Nephron (organoid): ENCODE data around the gene MMP11.
A peak's percentile ranks its signal among the peaks of the same experiment; 100 is the strongest.

Experiments used
- H3K27ac Mint-ChIP-seq, 3 experiments: 2 replicates each; pipeline ENCODE4 v1.8.0; 2020; ENCODE audit warnings: mixed read lengths in 3 of 3, mild to moderate bottlenecking in 2 of 3, moderate library complexity in 1 of 3
- H3K27me3 Mint-ChIP-seq: 2 replicates; pipeline ENCODE4 v1.8.0; 2021; ENCODE audit warnings: low read depth, mild to moderate bottlenecking, moderate library complexity, mixed read lengths
- H3K36me3 Mint-ChIP-seq: 2 replicates; pipeline ENCODE4 v1.8.0; 2020; ENCODE audit warnings: low read depth, mixed read lengths
- H3K4me1 Mint-ChIP-seq: 2 replicates; pipeline ENCODE4 v1.8.0; 2020; ENCODE audit warnings: mixed read lengths
- H3K4me3 Mint-ChIP-seq, 3 experiments: 2 replicates each; pipeline ENCODE4 v1.8.0; 2020; ENCODE audit warnings: mild to moderate bottlenecking in 3 of 3, mixed read lengths in 3 of 3, moderate library complexity in 2 of 3
- H3K9me3 Mint-ChIP-seq: 2 replicates; pipeline ENCODE4 v1.8.0; 2020; ENCODE audit warnings: mixed read lengths
- CTCF ChIP-seq, 3 experiments: fragments of 200-600 bp; sonication (generic); IDR thresholded peaks; one replicate each; pipeline ENCODE4 v1.5.0; 2021; ENCODE audit warnings: antibody characterized with exemption in 3 of 3; ENCODE audit not compliant: unreplicated experiment in 3 of 3

The MMP11 gene

GRCh38 chr22:23767673-23768548, 4.7 kb upstream of the MMP11 start, which contains the start of gene CHCHD10:
TSS of gene CHCHD10 (minus strand) at chr22:23767972. CDS start at chr22:23767874, 98 bp downstream.
- peak within 1 kb of the TSS; percentile 90 to 91 (median 90) for H3K4me3 Mint-ChIP-seq
- no peaks in the 10 kb centered on the region for H3K36me3 Mint-ChIP-seq
- H3K27me3 Mint-ChIP-seq: no peaks in the 10 kb centered on the region
- TF ChIP-seq CTCF (IDR thresholded peaks at IDR 0.05; ENCODE audit: unreplicated experiment in 3 of 3): peak; percentile 85 to 92 (median 88)
- peak within 1 kb of the TSS; percentile 23 to 93 (median 76) for H3K27ac Mint-ChIP-seq
- H3K9me3 Mint-ChIP-seq: no peaks in the 10 kb centered on the region
- peaks cover 28% of the 10 kb centered on the region for H3K4me1 Mint-ChIP-seq

- peaks cover 31% of the 10 kb centered on the region for H3K4me1 Mint-ChIP-seq
- no peaks in the 10 kb centered on the region for H3K36me3 Mint-ChIP-seq
- no peaks in the 10 kb centered on the region for H3K9me3 Mint-ChIP-seq
- no peaks in the 10 kb centered on the region for H3K27me3 Mint-ChIP-seq
- no peak for TF ChIP-seq CTCF (IDR thresholded peaks at IDR 0.05; ENCODE audit: unreplicated experiment in 3 of 3)
- H3K27ac Mint-ChIP-seq: peak overlapping the region in 1 of 3 experiments; percentile 19
- H3K4me3 Mint-ChIP-seq: peak overlapping the region; percentile 90 to 91 (median 90)
Measured at GRCh38 chr22:23769321-23769965, 3.2 kb upstream of the MMP11 start.

- Mint-ChIP-seq H3K4me1 (peaks cover 47% of the 10 kb centered on the region), H3K9me3 (no peaks in the 10 kb centered on the region), H3K27me3 (no peaks in the 10 kb centered on the region), H3K27ac (peak overlapping the region in 1 of 3 experiments; percentile 44), H3K36me3 (no peaks in the 10 kb centered on the region), H3K4me3 (peak overlapping the region; percentile 78 to 87 (median 83))
- TF ChIP-seq CTCF (IDR thresholded peaks at IDR 0.05; ENCODE audit: unreplicated experiment in 3 of 3): no peak
Measured at GRCh38 chr22:23772315-23772648, 367 bp upstream of the MMP11 start.

DNA sequence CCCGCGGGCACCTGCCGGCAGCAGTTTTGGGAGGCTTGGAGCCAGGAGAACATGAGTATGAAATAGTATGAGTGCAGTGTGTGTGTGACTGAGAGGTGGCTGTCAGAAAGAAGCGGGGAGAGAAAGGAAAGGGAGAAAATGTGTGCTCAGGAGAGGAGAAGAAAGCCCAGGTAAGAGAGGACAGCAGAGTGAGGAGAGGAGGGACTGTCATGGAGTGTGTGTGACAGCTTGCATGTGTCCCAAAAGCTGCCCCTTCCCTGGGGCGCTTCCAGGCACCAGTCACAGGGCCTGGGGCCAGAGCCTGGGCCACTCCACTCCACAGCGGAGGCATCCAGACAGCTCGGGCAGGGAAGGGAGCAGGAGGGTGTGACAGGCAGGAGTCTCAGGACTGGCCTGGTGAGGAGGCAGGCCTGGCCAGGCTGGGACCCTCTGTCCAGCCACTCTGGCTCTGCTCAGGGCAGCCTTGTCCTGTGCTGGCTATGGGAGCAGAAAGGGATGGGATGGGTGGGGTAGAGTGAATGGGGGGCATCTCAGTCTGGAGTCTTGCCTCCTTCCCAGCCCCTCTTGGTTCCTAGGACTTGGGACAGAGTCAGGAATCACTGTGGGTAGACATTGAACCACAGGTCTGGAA, 949 bp downstream of the MMP11 start:
- peaks cover 47% of the 10 kb centered on the region for H3K4me1 Mint-ChIP-seq
- peak overlapping the region; percentile 78 to 87 (median 81) for H3K4me3 Mint-ChIP-seq
- peak overlapping the region; percentile 9 to 57 (median 28) for H3K27ac Mint-ChIP-seq
- H3K36me3 Mint-ChIP-seq: no peaks in the 10 kb centered on the region
- no peaks in the 10 kb centered on the region for H3K27me3 Mint-ChIP-seq
- no peak for TF ChIP-seq CTCF (IDR thresholded peaks at IDR 0.05; ENCODE audit: unreplicated experiment in 3 of 3)
- H3K9me3 Mint-ChIP-seq: no peaks in the 10 kb centered on the region

DNA sequence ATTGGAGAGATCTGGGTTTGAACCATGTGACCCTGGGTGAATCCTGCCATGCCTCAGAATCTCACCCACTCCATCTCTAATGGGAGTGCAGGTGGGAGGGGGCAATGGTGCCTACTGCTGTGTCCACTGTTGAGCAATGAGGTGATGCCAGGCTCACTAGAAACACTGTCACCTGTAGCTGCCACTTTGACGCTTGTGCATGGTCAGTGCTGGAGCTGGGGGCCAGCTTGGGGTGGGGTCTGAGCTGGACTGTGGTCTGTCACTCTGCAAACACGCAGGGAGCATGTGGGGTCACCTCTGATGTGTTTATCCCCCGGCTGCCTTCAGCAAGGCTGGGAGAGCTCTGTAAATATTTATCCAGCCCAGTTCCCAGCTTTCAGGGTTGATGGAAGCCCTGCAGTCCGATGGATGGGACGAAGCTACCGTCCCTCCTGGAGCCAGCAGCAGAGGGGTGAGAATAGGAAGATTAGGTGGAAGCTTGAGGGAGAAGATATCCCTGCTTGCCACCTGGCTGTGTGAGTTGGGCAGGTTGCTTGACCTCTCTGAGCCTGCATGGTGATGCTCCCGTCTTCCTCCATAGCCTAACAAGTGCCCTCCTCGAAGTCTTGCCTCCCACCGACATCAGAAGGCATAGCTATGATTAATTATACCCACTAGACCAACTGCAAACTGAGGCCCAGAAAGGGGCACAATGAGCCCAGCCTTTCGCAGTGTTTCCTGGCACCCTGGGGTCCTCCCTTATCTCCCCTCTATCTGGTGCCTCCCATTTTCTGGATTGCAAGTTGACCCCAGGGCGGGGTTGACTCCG, 1.7 kb downstream of the MMP11 start:
- Mint-ChIP-seq H3K9me3 (no peaks in the 10 kb centered on the region), H3K36me3 (no peaks in the 10 kb centered on the region), H3K4me3 (peak overlapping the region; percentile 78 to 87 (median 81)), H3K27ac (peak overlapping the region; percentile 14 to 71 (median 63)), H3K27me3 (no peaks in the 10 kb centered on the region), H3K4me1 (peaks cover 43% of the 10 kb centered on the region)
- TF ChIP-seq CTCF (IDR thresholded peaks at IDR 0.05; ENCODE audit: unreplicated experiment in 3 of 3): no peak
